Caco-2 (cell line): ENCODE results near the gene KLK14. TPM values are rescaled to one million over a fixed set of nuclear protein-coding genes. Genes with fewer than 3 reads are reported as not detected.

Experiments
- BruUV-seq: library from RNA; stranded (reverse); fragments of 400-500 nt; replicated peaks from 2 replicates; lab custom pipeline; 2021; lab: Mats Ljungman, UMichigan
- CTCF ChIA-PET: fragments of 300-600 bp; sonication (Branson Sonifier 250); formaldehyde crosslinking; loops from one replicate; lab custom pipeline; 2022; ENCODE audit warnings: antibody characterized with exemption; lab: Charles Lee
- POLR2A ChIA-PET: fragments of 300-600 bp; sonication (Branson Sonifier 250); formaldehyde crosslinking; loops from one replicate; lab custom pipeline; 2022; ENCODE audit warnings: antibody characterized with exemption; lab: Charles Lee
- DNase-seq, 2 experiments: peaks; one replicate each; pipeline versions ENCODE4 v3.0.0 to v3.0.0-alpha.2; 2020 to 2022
- H3K27me3 ChIP-seq: replicated peaks from 2 replicates; pipeline ENCODE4 v1.6.0; 2011; ENCODE audit warnings: low read length; ENCODE audit not compliant: control insufficient read depth, insufficient read depth
- H3K36me3 ChIP-seq: 2 replicates; pipeline ENCODE4 v1.5.1; 2011; ENCODE audit warnings: low read length; ENCODE audit not compliant: control insufficient read depth, insufficient read depth
- H3K4me1 ChIP-seq: fragments of 250-450 bp; sonication (Bioruptor Pico); 2 replicates; pipeline ENCODE4 v1.5.1; 2020; ENCODE audit warnings: mild to moderate bottlenecking
- H3K4me3 ChIP-seq: 2 replicates; pipeline ENCODE4 v1.5.1; 2011; ENCODE audit warnings: low read depth, mild to moderate bottlenecking, control low read depth, low read length
- H3K9me3 ChIP-seq: fragments of 250-450 bp; sonication (Bioruptor Pico); 2 replicates; pipeline ENCODE4 v1.5.1; 2020; ENCODE audit warnings: mild to moderate bottlenecking, moderate library complexity
- H3K27ac Mint-ChIP-seq: one replicate; pipeline ENCODE4 v1.8.0; 2022; ENCODE audit warnings: mixed read lengths; ENCODE audit not compliant: unreplicated experiment
- H3K27me3 Mint-ChIP-seq: one replicate; pipeline ENCODE4 v1.8.0; 2022; ENCODE audit warnings: mixed read lengths; ENCODE audit not compliant: insufficient read depth, unreplicated experiment
- H3K36me3 Mint-ChIP-seq: one replicate; pipeline ENCODE4 v1.8.0; 2022; ENCODE audit warnings: mild to moderate bottlenecking, mixed read lengths; ENCODE audit not compliant: insufficient read depth, unreplicated experiment
- H3K4me1 Mint-ChIP-seq: one replicate; pipeline ENCODE4 v1.8.0; 2022; ENCODE audit warnings: low read depth, mixed read lengths; ENCODE audit not compliant: unreplicated experiment
- H3K4me3 Mint-ChIP-seq: one replicate; pipeline ENCODE4 v1.8.0; 2022; ENCODE audit warnings: mild to moderate bottlenecking, moderate library complexity, mixed read lengths; ENCODE audit not compliant: unreplicated experiment
- H3K9me3 Mint-ChIP-seq: one replicate; pipeline ENCODE4 v1.8.0; 2022; ENCODE audit warnings: mixed read lengths; ENCODE audit not compliant: unreplicated experiment
- CTCF ChIP-seq, 2 experiments: fragments of 200-600 bp in 1 of 2; IDR thresholded peaks; 1 replicate in 1 of 2; 2 replicates in 1 of 2; pipeline versions ENCODE4 v1.5.1 to v1.8.0; 2011 to 2022; ENCODE audit warnings: antibody characterized with exemption in 1 of 2, control low read depth in 1 of 2, inconsistent platforms in 1 of 2, low read depth in 1 of 2, low read length in 1 of 2, mild to moderate bottlenecking in 1 of 2, moderate library complexity in 1 of 2; ENCODE audit not compliant: insufficient read depth in 1 of 2, severe bottlenecking in 1 of 2, unreplicated experiment in 1 of 2
- intact Hi-C: fragments of 100-400 bp; cut with micrococcal nuclease; formaldehyde crosslinking; loops from one replicate; pipeline ENCODE4 v1.10.0; 2022; ENCODE audit not compliant: unreplicated experiment
- total RNA-seq: library from RNA; stranded (reverse); gene quantifications from 2 replicates; pipeline ENCODE4 v1.2.3, GENCODE V29; 2022

Gene KLK14
- total RNA-seq, 1 experiment from 2014 or later: not detected

- Mint-ChIP-seq H3K36me3 (peaks cover 13% of the 10 kb centered on the region), H3K4me1 (peaks cover 14% of the 10 kb centered on the region), H3K27ac (no peak overlapping the region), H3K9me3 (no peaks in the 10 kb centered on the region), H3K4me3 (no peak overlapping the region), H3K27me3 (no peaks in the 10 kb centered on the region)
- Histone ChIP-seq H3K36me3 (no peaks in the 10 kb centered on the region; the same call in 1 of the 2 replicates), H3K9me3 (no peaks in the 10 kb centered on the region), H3K27me3 (no peaks in the 10 kb centered on the region), H3K4me1 (no peaks in the 10 kb centered on the region), H3K4me3 (no peak overlapping the region)
- intact Hi-C loops: loop anchor here (1.0 kb wide), 1 partner anchor 72 kb away; no protein-coding TSS in a partner anchor
- ChIA-PET POLR2A (interaction anchor here (0.8 kb wide), 1 partner anchor 112 kb away, joined by 11 read pairs; no protein-coding TSS in a partner anchor), CTCF (interaction anchor here (0.6 to 3.2 kb wide), 5 partner anchors 72 to 375 kb away, joined by 3 to 61 read pairs (median 9); no protein-coding TSS in a partner anchor)
- no TSS peak for BruUV-seq
- TF ChIP-seq CTCF (IDR thresholded peaks at IDR 0.05; ENCODE audit: insufficient read depth in 1 of 2, low read depth in 1 of 2, low read length in 1 of 2, severe bottlenecking in 1 of 2, unreplicated experiment in 1 of 2): no peak
- DNase-seq: no peak
Measured at GRCh38 chr19:51093510-51094345, 11.0 kb upstream of the KLK14 start.

- Mint-ChIP-seq H3K4me1 (peaks cover 14% of the 10 kb centered on the region), H3K9me3 (no peaks in the 10 kb centered on the region), H3K27me3 (no peaks in the 10 kb centered on the region), H3K4me3 (no peak overlapping the region), H3K27ac (no peak overlapping the region), H3K36me3 (peaks cover 13% of the 10 kb centered on the region)
- intact Hi-C loops: no loop called here
- no peaks in the 10 kb centered on the region for H3K27me3 ChIP-seq
- no peak for TF ChIP-seq CTCF (IDR thresholded peaks at IDR 0.05; ENCODE audit: insufficient read depth in 1 of 2, low read depth in 1 of 2, low read length in 1 of 2, severe bottlenecking in 1 of 2, unreplicated experiment in 1 of 2)
- DNase-seq: no peak
- H3K4me1 ChIP-seq: no peaks in the 10 kb centered on the region
- ChIA-PET POLR2A (no interaction called here), CTCF (interaction anchor here (2.3 kb wide), 1 partner anchor 72 kb away, joined by 11 read pairs; no protein-coding TSS in a partner anchor)
- no peaks in the 10 kb centered on the region; the same call in 1 of the 2 replicates for H3K36me3 ChIP-seq
- no peaks in the 10 kb centered on the region for H3K9me3 ChIP-seq
- BruUV-seq: no TSS peak
- no peak overlapping the region for H3K4me3 ChIP-seq
Measured at GRCh38 chr19:51093101-51093500, 10.4 kb upstream of the KLK14 start.

- no peaks in the 10 kb centered on the region for H3K27me3 Mint-ChIP-seq
- Histone ChIP-seq H3K4me3 (no peak overlapping the region), H3K36me3 (no peaks in the 10 kb centered on the region; the same call in 1 of the 2 replicates), H3K4me1 (no peaks in the 10 kb centered on the region), H3K9me3 (no peaks in the 10 kb centered on the region), H3K27me3 (no peaks in the 10 kb centered on the region)
- BruUV-seq: no TSS peak
- no peak for DNase-seq
- H3K4me3 Mint-ChIP-seq: no peak overlapping the region
- peak overlapping the region; percentile 10 for H3K27ac Mint-ChIP-seq
- TF ChIP-seq CTCF (IDR thresholded peaks at IDR 0.05; ENCODE audit: insufficient read depth in 1 of 2, low read depth in 1 of 2, low read length in 1 of 2, severe bottlenecking in 1 of 2, unreplicated experiment in 1 of 2): no peak
- H3K9me3 Mint-ChIP-seq: no peaks in the 10 kb centered on the region
- ChIA-PET CTCF (interaction anchor here (2.3 kb wide), 1 partner anchor 71 kb away, joined by 11 read pairs; no protein-coding TSS in a partner anchor), POLR2A (no interaction called here)
- peaks cover 12% of the 10 kb centered on the region for H3K36me3 Mint-ChIP-seq
- peaks cover 14% of the 10 kb centered on the region for H3K4me1 Mint-ChIP-seq
- intact Hi-C loops: no loop called here
Measured at GRCh38 chr19:51091895-51092873, 9.5 kb upstream of the KLK14 start.
